ENCODE results near the gene CCNYL1. TPM values are rescaled to one million over a fixed set of nuclear protein-coding genes. Genes with fewer than 3 reads are reported as not detected.

CCNYL1 gene
- total RNA-seq, 2 experiments from 2014 or later, result 8.7 to 11.1 TPM

DNA sequence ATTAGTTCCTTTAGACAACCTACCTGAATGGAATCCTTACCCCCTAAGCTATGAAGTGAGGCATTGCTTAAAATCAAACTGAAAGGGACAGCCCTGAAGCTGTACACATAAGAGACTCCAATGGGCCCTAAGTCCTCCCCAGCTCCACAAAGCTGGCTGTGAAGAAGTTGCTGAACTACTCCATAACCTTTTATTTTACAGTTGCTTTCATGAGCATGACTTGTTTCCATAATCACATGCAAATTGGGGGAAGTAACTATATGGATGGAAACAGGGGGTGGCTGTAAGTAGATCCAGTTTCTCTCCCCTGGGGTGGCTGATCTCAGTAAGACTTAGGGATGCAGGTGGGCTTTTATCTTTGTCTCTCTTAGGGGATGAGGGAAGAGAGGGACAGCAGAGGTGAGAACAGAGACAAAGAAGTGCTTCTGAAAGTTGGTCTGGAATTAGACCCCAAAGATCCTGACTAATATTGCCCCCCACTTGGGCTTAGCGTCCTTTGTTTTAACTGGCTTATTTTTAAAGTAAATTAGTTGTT, 52.7 kb downstream of the CCNYL1 start:
- Mint-ChIP-seq H3K27me3 (peaks cover 64% of the 10 kb centered on the region), H3K9me3 (no peaks in the 10 kb centered on the region), H3K4me1 (ENCODE audit: low read depth) (peaks cover 22% of the 10 kb centered on the region), H3K36me3 (ENCODE audit: low read depth) (no peaks in the 10 kb centered on the region), H3K4me3 (no peak overlapping the region), H3K27ac (no peak overlapping the region)
- Histone ChIP-seq H3K36me3 (ENCODE audit: insufficient read depth, low read length) (no peaks in the 10 kb centered on the region), H3K9me3 (ENCODE audit: control insufficient read depth in 1 of 2, insufficient read depth in 1 of 2, low read length in 2 of 2) (peaks cover 0 to 11% of the 10 kb centered on the region in 2 experiments), H3K27ac (ENCODE audit: low read depth in 1 of 2, low read length in 2 of 2) (no peak overlapping the region), H3K27me3 (ENCODE audit: control insufficient read depth in 1 of 2, insufficient read depth in 2 of 2, low read length in 2 of 2) (peaks cover 15 to 37% of the 10 kb centered on the region in 2 experiments), H3K4me1 (ENCODE audit: insufficient read depth, low read length) (peaks cover 27% of the 10 kb centered on the region), H3K4me3 (ENCODE audit: low read length) (no peak overlapping the region)
- TF ChIP-seq, protein P1, sequence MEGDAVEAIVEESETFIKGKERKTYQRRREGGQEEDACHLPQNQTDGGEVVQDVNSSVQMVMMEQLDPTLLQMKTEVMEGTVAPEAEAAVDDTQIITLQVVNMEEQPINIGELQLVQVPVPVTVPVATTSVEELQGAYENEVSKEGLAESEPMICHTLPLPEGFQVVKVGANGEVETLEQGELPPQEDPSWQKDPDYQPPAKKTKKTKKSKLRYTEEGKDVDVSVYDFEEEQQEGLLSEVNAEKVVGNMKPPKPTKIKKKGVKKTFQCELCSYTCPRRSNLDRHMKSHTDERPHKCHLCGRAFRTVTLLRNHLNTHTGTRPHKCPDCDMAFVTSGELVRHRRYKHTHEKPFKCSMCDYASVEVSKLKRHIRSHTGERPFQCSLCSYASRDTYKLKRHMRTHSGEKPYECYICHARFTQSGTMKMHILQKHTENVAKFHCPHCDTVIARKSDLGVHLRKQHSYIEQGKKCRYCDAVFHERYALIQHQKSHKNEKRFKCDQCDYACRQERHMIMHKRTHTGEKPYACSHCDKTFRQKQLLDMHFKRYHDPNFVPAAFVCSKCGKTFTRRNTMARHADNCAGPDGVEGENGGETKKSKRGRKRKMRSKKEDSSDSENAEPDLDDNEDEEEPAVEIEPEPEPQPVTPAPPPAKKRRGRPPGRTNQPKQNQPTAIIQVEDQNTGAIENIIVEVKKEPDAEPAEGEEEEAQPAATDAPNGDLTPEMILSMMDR (IDR thresholded peaks at IDR 0.05), result no peak
- intact Hi-C loops (cut with DNase I, micrococcal nuclease), result loop anchor here in 1 of 2 experiments (5.0 kb wide), 1 partner anchor 268 kb away; no protein-coding TSS in a partner anchor
- CTCF ChIA-PET, result no interaction called here
- ATAC-seq (ENCODE audit: poor library complexity), result no peak
- no peak for DNase-seq
- POLR2A ChIA-PET, result no interaction called here

DNA sequence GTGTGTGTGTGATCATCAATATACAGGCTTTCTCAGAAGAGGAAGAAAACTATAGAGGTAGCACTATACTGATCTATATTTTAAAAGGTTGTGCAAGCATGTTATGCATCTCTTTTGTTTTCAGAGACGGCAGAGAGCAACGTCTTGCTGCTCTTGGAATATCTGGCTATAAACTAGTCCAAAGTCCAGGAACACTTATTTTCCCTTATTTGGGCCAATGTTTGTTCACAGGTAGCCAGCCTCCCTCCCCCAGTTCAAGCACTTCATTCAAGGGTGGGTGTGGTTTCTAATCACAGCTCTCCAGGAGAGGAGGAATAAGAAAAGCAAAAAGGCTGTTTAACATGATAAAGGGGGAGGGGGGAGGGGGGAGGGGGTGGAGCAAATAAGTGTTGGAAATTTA, 54.1 kb downstream of the CCNYL1 start:
- Mint-ChIP-seq H3K4me1 (ENCODE audit: low read depth) (peaks cover 29% of the 10 kb centered on the region), H3K27ac (no peak overlapping the region), H3K9me3 (no peaks in the 10 kb centered on the region), H3K4me3 (no peak overlapping the region), H3K36me3 (ENCODE audit: low read depth) (peaks cover 5% of the 10 kb centered on the region), H3K27me3 (peaks cover 71% of the 10 kb centered on the region)
- intact Hi-C loops (cut with DNase I, micrococcal nuclease), result loop anchor here in 1 of 2 experiments (5.0 kb wide), 1 partner anchor 53 kb away; the partner anchor contains the start of gene CCNYL1
- POLR2A ChIA-PET, result interaction anchor here (0.9 kb wide), 1 partner anchor 54 kb away, joined by 3 read pairs; the partner anchor contains the start of gene CCNYL1
- ATAC-seq (ENCODE audit: poor library complexity) (no peak), DNase-seq (no peak)
- Histone ChIP-seq H3K4me1 (ENCODE audit: insufficient read depth, low read length) (peaks cover 35% of the 10 kb centered on the region), H3K27me3 (ENCODE audit: control insufficient read depth in 1 of 2, insufficient read depth in 2 of 2, low read length in 2 of 2) (peaks cover 15 to 37% of the 10 kb centered on the region in 2 experiments), H3K4me3 (ENCODE audit: low read length) (no peak overlapping the region), H3K27ac (ENCODE audit: low read depth in 1 of 2, low read length in 2 of 2) (no peak overlapping the region), H3K9me3 (ENCODE audit: control insufficient read depth in 1 of 2, insufficient read depth in 1 of 2, low read length in 2 of 2) (peaks cover 0 to 11% of the 10 kb centered on the region in 2 experiments), H3K36me3 (ENCODE audit: insufficient read depth, low read length) (no peaks in the 10 kb centered on the region)
- TF ChIP-seq, protein P1 (IDR thresholded peaks at IDR 0.05), result no peak
- CTCF ChIA-PET, result no interaction called here

DNA sequence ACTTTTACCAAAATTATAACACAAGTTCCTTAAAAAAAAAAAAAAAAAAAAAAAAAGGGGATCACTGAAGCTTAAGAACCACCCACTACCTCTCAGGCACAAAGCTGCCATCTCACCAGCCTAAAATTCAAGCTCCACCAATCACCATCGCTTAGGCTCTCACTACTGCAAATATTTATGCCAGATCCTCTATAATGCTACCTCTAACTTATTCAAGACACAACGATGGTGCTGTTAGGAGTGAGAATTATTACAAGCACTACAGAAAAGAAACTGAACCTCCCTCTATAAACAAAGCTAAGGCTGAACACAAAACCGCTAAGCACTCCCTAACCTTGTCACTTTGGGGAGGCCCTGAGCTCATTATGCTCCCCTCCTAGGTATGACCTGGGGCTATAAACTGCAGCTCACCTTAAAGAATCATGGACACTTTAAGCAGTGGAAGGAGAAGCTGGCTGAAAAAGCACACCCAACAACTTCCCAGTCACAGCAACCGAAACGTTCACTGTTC, 54.7 kb downstream of the CCNYL1 start:
- Histone ChIP-seq H3K27me3 (ENCODE audit: control insufficient read depth in 1 of 2, insufficient read depth in 2 of 2, low read length in 2 of 2) (peaks cover 15 to 37% of the 10 kb centered on the region in 2 experiments), H3K9me3 (ENCODE audit: control insufficient read depth in 1 of 2, insufficient read depth in 1 of 2, low read length in 2 of 2) (peaks cover 0 to 11% of the 10 kb centered on the region in 2 experiments), H3K27ac (ENCODE audit: low read depth in 1 of 2, low read length in 2 of 2) (no peak overlapping the region), H3K36me3 (ENCODE audit: insufficient read depth, low read length) (no peaks in the 10 kb centered on the region), H3K4me3 (ENCODE audit: low read length) (no peak overlapping the region), H3K4me1 (ENCODE audit: insufficient read depth, low read length) (peaks cover 40% of the 10 kb centered on the region)
- POLR2A ChIA-PET, result interaction anchor here (0.9 kb wide), 1 partner anchor 55 kb away, joined by 3 read pairs; the partner anchor contains the start of gene CCNYL1
- DNase-seq, result no peak
- peak overlapping the region; percentile 79 for H3K4me3 Mint-ChIP-seq
- intact Hi-C loops (cut with DNase I, micrococcal nuclease), result loop anchor here in 1 of 2 experiments (2.0 to 5.0 kb wide), 2 partner anchors 54 to 139 kb away; partner anchors contain the start of gene CCNYL1
- no peak overlapping the region for H3K27ac Mint-ChIP-seq
- CTCF ChIA-PET, result interaction anchor here (0.6 kb wide), 2 partner anchors 21 to 100 kb away, joined by 3 to 4 read pairs; no protein-coding TSS in a partner anchor
- H3K4me1 Mint-ChIP-seq (ENCODE audit: low read depth), result peaks cover 34% of the 10 kb centered on the region
- no peak for ATAC-seq (ENCODE audit: poor library complexity)
- H3K36me3 Mint-ChIP-seq (ENCODE audit: low read depth), result peaks cover 10% of the 10 kb centered on the region
- peaks cover 74% of the 10 kb centered on the region for H3K27me3 Mint-ChIP-seq
- H3K9me3 Mint-ChIP-seq, result no peaks in the 10 kb centered on the region
- TF ChIP-seq, protein P1 (IDR thresholded peaks at IDR 0.05), result no peak
